Tibial artery (tissue), 4 donors: ENCODE measurements around the gene DLX3.
A peak's percentile ranks its signal among the peaks of the same experiment; 100 is the strongest.

ENCODE experiments used
- DNase-seq, 2 donors: peaks; one replicate each; pipeline ENCODE4 v3.0.0-alpha.2; 2019
- H3K27ac ChIP-seq, 2 donors: fragments of 200-600 bp; sonication (generic) in 1 of 2; 1 replicate in 1 of 2; 2 replicates in 1 of 2; pipeline ENCODE4 v1.5.1; 2018 to 2019; ENCODE audit warnings: mild to moderate bottlenecking in 1 of 2
- H3K27me3 ChIP-seq, 2 donors: fragments of 200-600 bp; sonication (generic) in 1 of 2; one replicate each; pipeline versions ENCODE4 v1.5.1 to v1.6.0; 2016 to 2019
- H3K36me3 ChIP-seq, 3 donors: fragments of 200-600 bp; sonication (generic) in 2 of 3; one replicate each; pipeline ENCODE4 v1.5.1; 2016 to 2019; ENCODE audit warnings: mild to moderate bottlenecking in 2 of 3
- H3K4me1 ChIP-seq, 4 donors: fragments of 200-600 bp; sonication (generic) in 2 of 4; 1 replicate in 3 of 4; 2 replicates in 1 of 4; pipeline ENCODE4 v1.5.1; 2016 to 2019
- H3K4me3 ChIP-seq, 2 donors: fragments of 200-600 bp; sonication (generic) in 1 of 2; 1 replicate in 1 of 2; 2 replicates in 1 of 2; pipeline ENCODE4 v1.5.1; 2018 to 2019; ENCODE audit warnings: mild to moderate bottlenecking in 2 of 2
- H3K9me3 ChIP-seq, 3 donors: fragments of 200-600 bp; sonication (generic) in 1 of 3; one replicate each; pipeline ENCODE4 v1.5.1; 2016 to 2019
- CTCF ChIP-seq, 2 experiments: fragments of 200-600 bp in 1 of 2; fragments of 450-650 bp in 1 of 2; IDR thresholded peaks; one replicate each; pipeline ENCODE4 v1.5.1; 2017 to 2019; ENCODE audit warnings: antibody characterized with exemption in 2 of 2, mild to moderate bottlenecking in 1 of 2, moderate library complexity in 1 of 2
- intact Hi-C: fragments of 100-400 bp; cut with DNase I; formaldehyde crosslinking; loops from one replicate; pipeline ENCODE4 v1.15.0; 2023; ENCODE audit warnings: low total_unique reads

DLX3 gene

GRCh38 chr17:49972486-49973270, 22.3 kb downstream of the DLX3 start:
- H3K4me1 ChIP-seq, result peaks cover 0 to 52% (median 30%) of the 10 kb centered on the region in 4 donors
- no peaks in the 10 kb centered on the region for H3K36me3 ChIP-seq
- no peak overlapping the region for H3K4me3 ChIP-seq
- H3K9me3 ChIP-seq, result no peaks in the 10 kb centered on the region
- intact Hi-C loops, result no loop called here
- no peak overlapping the region for H3K27ac ChIP-seq
- no peak for TF ChIP-seq CTCF (IDR thresholded peaks at IDR 0.05)
- no peak for DNase-seq
- H3K27me3 ChIP-seq, result peaks cover 12 to 91% of the 10 kb centered on the region in 2 donors

- Histone ChIP-seq H3K27ac (no peak overlapping the region), H3K36me3 (no peaks in the 10 kb centered on the region), H3K27me3 (peaks cover 12 to 97% of the 10 kb centered on the region in 2 donors), H3K9me3 (no peaks in the 10 kb centered on the region), H3K4me3 (peak overlapping the region in 1 of 2 donors; percentile 1), H3K4me1 (peaks cover 0 to 52% (median 30%) of the 10 kb centered on the region in 4 donors)
- intact Hi-C loops, result no loop called here
- no peak for DNase-seq
- TF ChIP-seq CTCF (IDR thresholded peaks at IDR 0.05), result no peak
Measured at GRCh38 chr17:49971848-49972485, 23.1 kb downstream of the DLX3 start.

- H3K36me3 ChIP-seq, result no peaks in the 10 kb centered on the region
- DNase-seq, result no peak
- no peak for TF ChIP-seq CTCF (IDR thresholded peaks at IDR 0.05)
- H3K27ac ChIP-seq, result no peak overlapping the region
- intact Hi-C loops, result no loop called here
- H3K4me1 ChIP-seq, result peaks cover 0 to 49% (median 30%) of the 10 kb centered on the region in 4 donors
- no peaks in the 10 kb centered on the region for H3K9me3 ChIP-seq
- peak overlapping the region in 1 of 2 donors; percentile 1 for H3K4me3 ChIP-seq
- peaks cover 12 to 99% of the 10 kb centered on the region in 2 donors for H3K27me3 ChIP-seq
Measured at GRCh38 chr17:49971199-49971847, 23.7 kb downstream of the DLX3 start.

GRCh38 chr17:49970498-49970897, 24.5 kb downstream of the DLX3 start:
- H3K4me3 ChIP-seq, result no peak overlapping the region
- H3K27ac ChIP-seq, result no peak overlapping the region
- peaks cover 12 to 99% of the 10 kb centered on the region in 2 donors for H3K27me3 ChIP-seq
- no peaks in the 10 kb centered on the region for H3K9me3 ChIP-seq
- H3K4me1 ChIP-seq, result peaks cover 0 to 47% (median 30%) of the 10 kb centered on the region in 4 donors
- TF ChIP-seq CTCF (IDR thresholded peaks at IDR 0.05), result no peak
- intact Hi-C loops, result no loop called here
- no peaks in the 10 kb centered on the region for H3K36me3 ChIP-seq
- DNase-seq, result no peak

- no peak for TF ChIP-seq CTCF (IDR thresholded peaks at IDR 0.05)
- Histone ChIP-seq H3K9me3 (no peaks in the 10 kb centered on the region), H3K4me3 (no peak overlapping the region), H3K27me3 (peaks cover 18 to 99% of the 10 kb centered on the region in 2 donors), H3K36me3 (no peaks in the 10 kb centered on the region), H3K27ac (no peak overlapping the region), H3K4me1 (peaks cover 0 to 51% (median 31%) of the 10 kb centered on the region in 4 donors)
- intact Hi-C loops, result no loop called here
- no peak for DNase-seq
Measured at GRCh38 chr17:49969795-49970389, 25.1 kb downstream of the DLX3 start.
